Measurements from ENCODE around the gene PHF1.
A peak's percentile ranks its signal among the peaks of the same experiment; 100 is the strongest.

Gene PHF1

DNA sequence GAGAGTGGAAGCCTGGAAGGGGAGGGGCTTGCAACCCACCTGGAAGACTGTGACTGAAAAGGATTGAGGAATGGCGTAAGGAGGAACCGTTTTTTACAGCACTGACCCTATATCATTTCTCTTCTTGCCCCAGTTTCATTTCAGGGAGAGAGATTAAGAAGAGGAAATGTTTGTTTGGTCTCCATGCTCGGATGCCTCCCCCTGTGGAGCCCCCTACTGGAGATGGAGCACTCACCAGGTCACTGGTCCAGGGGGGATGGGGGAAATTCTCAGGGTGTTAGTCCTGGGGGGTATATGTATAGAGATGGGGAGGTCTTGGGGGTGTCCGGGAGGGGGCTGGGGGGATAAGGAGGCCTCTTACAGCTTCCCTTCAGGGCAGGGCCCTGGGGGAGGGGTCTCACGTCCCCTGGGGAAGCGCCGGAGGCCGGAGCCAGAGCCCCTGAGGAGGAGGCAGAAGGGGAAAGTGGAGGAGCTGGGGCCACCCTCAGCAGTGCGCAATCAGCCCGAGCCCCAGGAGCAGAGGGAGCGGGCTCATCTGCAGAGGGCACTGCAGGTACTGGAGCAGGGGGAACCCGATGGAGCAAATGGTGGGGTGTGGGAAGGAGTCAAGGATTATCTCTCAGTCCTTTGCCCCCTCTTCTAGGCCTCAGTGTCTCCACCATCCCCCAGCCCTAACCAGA, 3.9 kb downstream of the PHF1 start:
- H3K36me3 ChIP-seq (ENCODE audit: insufficient read depth, low read length), result peaks cover 40% of the 10 kb centered on the region
- H3K9me3 ChIP-seq (replicated peaks; ENCODE audit: low read length), result no peaks in the 10 kb centered on the region
- peak overlapping the region; percentile 92 for H3K4me2 ChIP-seq (ENCODE audit: low read length)
- H3K9ac ChIP-seq (ENCODE audit: low read depth, low read length), result no peak overlapping the region
- H3K4me1 ChIP-seq (ENCODE audit: control insufficient read depth, insufficient read depth, low read length), result peaks cover 34% of the 10 kb centered on the region
- no peak overlapping the region for H3K4me3 ChIP-seq (ENCODE audit: low read length)
- H3K27me3 ChIP-seq (ENCODE audit: control insufficient read depth, insufficient read depth, low read length), result no peaks in the 10 kb centered on the region

- H3K27me3 ChIP-seq (ENCODE audit: control insufficient read depth, insufficient read depth, low read length), result no peaks in the 10 kb centered on the region
- no peaks in the 10 kb centered on the region for H3K9me3 ChIP-seq (replicated peaks; ENCODE audit: low read length)
- peak overlapping the region; percentile 80 for H3K4me3 ChIP-seq (ENCODE audit: low read length)
- peak overlapping the region; percentile 87 for H3K9ac ChIP-seq (ENCODE audit: low read depth, low read length)
- peak overlapping the region; percentile 92 for H3K4me2 ChIP-seq (ENCODE audit: low read length)
- peaks cover 31% of the 10 kb centered on the region for H3K4me1 ChIP-seq (ENCODE audit: control insufficient read depth, insufficient read depth, low read length)
- peaks cover 40% of the 10 kb centered on the region for H3K36me3 ChIP-seq (ENCODE audit: insufficient read depth, low read length)
These were observed 5.0 kb downstream of the PHF1 start for GRCh38 chr6:33415831-33416230.

- Histone ChIP-seq H3K36me3 (ENCODE audit: insufficient read depth, low read length) (peaks cover 40% of the 10 kb centered on the region), H3K9ac (ENCODE audit: low read depth, low read length) (peak overlapping the region; percentile 87), H3K4me2 (ENCODE audit: low read length) (peak overlapping the region; percentile 92), H3K9me3 (replicated peaks; ENCODE audit: low read length) (no peaks in the 10 kb centered on the region), H3K27me3 (ENCODE audit: control insufficient read depth, insufficient read depth, low read length) (no peaks in the 10 kb centered on the region), H3K4me1 (ENCODE audit: control insufficient read depth, insufficient read depth, low read length) (peaks cover 27% of the 10 kb centered on the region), H3K4me3 (ENCODE audit: low read length) (peak overlapping the region; percentile 80)
These were observed 5.7 kb downstream of the PHF1 start for GRCh38 chr6:33416386-33417127.

DNA sequence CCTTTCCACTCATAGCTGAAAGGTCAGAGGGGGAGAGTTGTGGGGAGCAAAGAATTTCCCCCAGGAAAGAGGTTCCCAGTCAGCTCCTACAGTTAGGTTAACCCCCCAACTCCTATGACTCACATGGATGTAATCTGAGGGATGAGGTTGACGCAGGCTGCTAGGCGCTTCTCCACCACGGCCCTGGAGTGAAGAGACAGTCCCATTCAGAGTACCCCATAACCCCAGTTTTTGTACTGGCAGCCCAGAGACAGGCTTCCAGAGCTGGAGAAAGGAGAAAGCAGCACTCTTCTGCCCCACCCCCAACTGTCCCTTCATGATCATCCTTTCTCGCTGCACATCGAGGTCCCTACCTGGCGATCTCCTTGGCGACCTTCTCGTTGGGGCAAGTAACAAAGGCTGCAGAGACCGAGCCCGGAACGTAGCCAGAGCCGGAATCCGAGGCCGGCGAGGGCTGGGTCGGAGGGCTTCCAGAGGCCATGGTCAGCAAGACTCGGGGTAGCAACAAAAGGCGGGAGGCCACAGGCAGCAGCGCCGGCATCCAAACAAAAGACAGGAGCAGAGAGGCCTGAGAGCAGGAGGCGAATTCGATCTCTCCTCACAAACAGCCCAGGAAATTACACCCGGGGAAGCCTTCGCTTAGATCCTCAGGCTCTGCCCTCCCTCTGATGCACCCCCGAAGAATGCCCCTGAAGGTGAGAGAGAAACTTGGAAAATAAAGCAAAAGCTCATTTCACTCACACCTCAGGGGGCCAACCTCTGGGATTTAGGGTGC, 6.5 kb downstream of the PHF1 start:
- Histone ChIP-seq H3K4me2 (ENCODE audit: low read length) (peak overlapping the region; percentile 92), H3K27me3 (ENCODE audit: control insufficient read depth, insufficient read depth, low read length) (no peaks in the 10 kb centered on the region), H3K9me3 (replicated peaks; ENCODE audit: low read length) (no peaks in the 10 kb centered on the region), H3K36me3 (ENCODE audit: insufficient read depth, low read length) (peaks cover 38% of the 10 kb centered on the region), H3K4me1 (ENCODE audit: control insufficient read depth, insufficient read depth, low read length) (peaks cover 25% of the 10 kb centered on the region), H3K9ac (ENCODE audit: low read depth, low read length) (peak overlapping the region; percentile 87), H3K4me3 (ENCODE audit: low read length) (peak overlapping the region; percentile 80)

DNA sequence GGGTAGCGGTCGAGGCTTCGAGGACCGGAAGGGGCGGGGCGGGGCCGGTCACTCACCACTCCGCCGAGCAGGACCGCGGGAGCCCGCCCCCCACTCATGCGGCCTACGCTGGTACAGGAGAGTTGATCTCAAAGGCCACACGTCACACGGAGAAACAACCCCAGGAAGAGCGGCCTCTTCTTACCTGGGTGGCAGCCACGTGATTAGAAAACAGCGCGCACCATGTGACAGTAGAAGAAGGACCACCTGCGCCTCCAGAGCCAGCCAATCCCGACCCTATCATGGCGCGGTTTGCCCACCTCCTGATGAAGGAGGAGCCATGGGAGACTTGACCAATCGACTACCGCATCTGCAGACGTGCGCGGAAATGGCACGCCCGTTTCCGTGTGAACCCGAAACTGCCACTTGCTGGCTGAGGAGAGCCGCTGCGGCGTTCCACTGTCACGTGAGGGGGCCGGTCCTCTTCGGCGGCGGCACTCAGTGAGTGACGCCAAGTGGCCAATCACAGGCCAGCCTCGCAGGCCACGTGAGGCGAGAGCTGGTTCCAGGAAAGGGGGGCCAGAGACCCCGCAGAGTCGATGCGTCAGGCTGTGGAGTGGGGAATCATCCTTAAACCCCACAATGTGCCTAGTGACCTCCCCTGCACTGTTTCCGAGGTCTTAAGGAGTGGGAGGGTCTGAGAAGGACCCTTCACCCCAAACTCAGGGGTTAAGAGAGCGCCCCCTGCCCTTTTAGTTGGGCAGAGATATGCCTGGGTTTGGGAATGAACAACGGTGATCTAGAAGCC, 7.3 kb downstream of the PHF1 start, which contains the start of gene CUTA:
Gene CUTA, minus strand, starts transcription at position 205 of the 787 bp plus-strand sequence. Its CDS starts 107 bp downstream, at position 98.
- Histone ChIP-seq H3K9ac (ENCODE audit: low read depth, low read length) (peak within 1 kb of the TSS; percentile 87), H3K27me3 (ENCODE audit: control insufficient read depth, insufficient read depth, low read length) (no peaks in the 10 kb centered on the region), H3K4me1 (ENCODE audit: control insufficient read depth, insufficient read depth, low read length) (peaks cover 25% of the 10 kb centered on the region), H3K36me3 (ENCODE audit: insufficient read depth, low read length) (peaks cover 30% of the 10 kb centered on the region), H3K9me3 (replicated peaks; ENCODE audit: low read length) (no peaks in the 10 kb centered on the region), H3K4me3 (ENCODE audit: low read length) (peak within 1 kb of the TSS; percentile 80), H3K4me2 (ENCODE audit: low read length) (peak within 1 kb of the TSS; percentile 95)

DNA sequence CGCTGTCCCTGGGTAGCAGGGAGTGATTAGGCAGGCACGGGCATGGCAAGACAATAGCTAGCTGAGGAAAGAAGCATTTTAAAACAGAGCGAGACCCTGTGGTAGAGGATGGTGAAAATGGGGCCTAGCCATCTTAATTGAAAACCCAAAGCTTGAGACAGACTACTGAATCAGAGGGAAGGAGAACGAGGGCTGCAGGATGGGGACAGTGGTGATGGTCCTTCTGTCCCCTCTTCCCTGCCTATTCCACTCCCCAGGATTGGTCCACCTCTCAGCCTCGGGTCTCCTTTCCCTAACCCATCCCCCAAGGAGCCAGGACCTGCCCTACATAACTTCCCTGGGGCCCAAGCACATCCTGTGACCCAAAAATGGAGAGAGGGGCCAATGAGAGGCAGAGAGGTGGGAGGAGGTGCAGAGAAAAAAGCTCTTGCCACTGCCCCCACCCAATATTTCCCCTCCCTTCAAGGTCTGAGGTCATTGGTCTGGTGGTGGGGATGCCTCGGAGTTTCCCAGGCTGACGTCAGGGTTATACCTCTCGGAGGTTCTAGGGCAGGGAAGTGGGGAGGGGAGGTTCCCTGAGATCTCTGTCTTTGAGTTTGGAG, 8.0 kb downstream of the PHF1 start:
- Histone ChIP-seq H3K4me3 (ENCODE audit: low read length) (peak overlapping the region; percentile 67), H3K9me3 (replicated peaks; ENCODE audit: low read length) (no peaks in the 10 kb centered on the region), H3K4me1 (ENCODE audit: control insufficient read depth, insufficient read depth, low read length) (peaks cover 25% of the 10 kb centered on the region), H3K36me3 (ENCODE audit: insufficient read depth, low read length) (peaks cover 25% of the 10 kb centered on the region), H3K27me3 (ENCODE audit: control insufficient read depth, insufficient read depth, low read length) (no peaks in the 10 kb centered on the region), H3K9ac (ENCODE audit: low read depth, low read length) (peak overlapping the region; percentile 78), H3K4me2 (ENCODE audit: low read length) (peak overlapping the region; percentile 95)

- H3K4me2 ChIP-seq (ENCODE audit: low read length), result peak within 1 kb of the TSS; percentile 95
- H3K4me3 ChIP-seq (ENCODE audit: low read length), result peak within 1 kb of the TSS; percentile 39
- no peaks in the 10 kb centered on the region for H3K9me3 ChIP-seq (replicated peaks; ENCODE audit: low read length)
- peaks cover 16% of the 10 kb centered on the region for H3K36me3 ChIP-seq (ENCODE audit: insufficient read depth, low read length)
- no peaks in the 10 kb centered on the region for H3K27me3 ChIP-seq (ENCODE audit: control insufficient read depth, insufficient read depth, low read length)
- peaks cover 31% of the 10 kb centered on the region for H3K4me1 ChIP-seq (ENCODE audit: control insufficient read depth, insufficient read depth, low read length)
- H3K9ac ChIP-seq (ENCODE audit: low read depth, low read length), result peak within 1 kb of the TSS; percentile 78
These were observed 9.0 kb downstream of the PHF1 start, which contains the start of gene SYNGAP1 for GRCh38 chr6:33419580-33420490. Gene SYNGAP1, plus strand, starts transcription at chr6:33420065. Its CDS starts 200 bp downstream, at chr6:33420265.

DNA sequence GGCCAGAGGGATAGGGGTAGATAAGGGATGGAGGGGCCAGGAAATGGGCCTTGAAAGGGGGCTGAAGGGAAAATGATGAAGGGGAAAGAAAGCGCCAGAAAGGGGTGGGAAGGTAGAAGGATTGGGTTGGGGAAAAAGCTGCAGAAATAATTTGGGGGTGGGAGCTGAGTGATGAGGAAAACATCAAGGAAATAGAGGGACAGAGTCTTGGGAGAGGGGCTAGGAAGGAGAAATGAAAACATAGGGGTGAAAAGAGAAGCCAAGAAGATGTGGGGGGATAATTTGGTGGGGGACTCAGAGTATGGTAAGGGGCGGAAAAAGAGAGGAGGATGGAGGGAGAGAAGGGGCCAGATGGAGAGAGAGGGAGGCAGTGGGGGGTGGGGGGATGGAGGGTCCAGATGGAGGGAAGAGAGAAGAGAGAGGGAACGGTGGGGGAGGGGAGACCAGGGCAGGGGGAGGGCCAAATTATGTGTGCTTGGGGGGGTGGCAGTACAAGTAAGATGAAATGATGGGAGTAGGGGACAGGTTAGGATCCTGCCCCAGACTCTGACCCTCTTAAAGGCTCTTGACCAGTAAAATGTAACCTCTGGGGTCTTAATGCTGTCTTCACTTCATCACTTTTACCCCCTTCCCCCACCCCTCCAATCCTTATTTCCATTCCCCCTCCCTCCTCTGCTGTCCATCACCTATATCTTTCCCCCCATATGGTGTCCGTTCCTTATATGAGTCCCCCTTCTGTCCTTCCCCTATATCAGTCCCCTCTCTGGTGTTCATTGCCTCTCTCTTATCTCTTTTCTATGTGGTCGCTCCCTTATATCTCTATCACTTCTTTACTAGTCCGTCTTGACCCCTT, 9.9 kb downstream of the PHF1 start:
- Histone ChIP-seq H3K4me1 (ENCODE audit: control insufficient read depth, insufficient read depth, low read length) (peaks cover 29% of the 10 kb centered on the region), H3K4me3 (ENCODE audit: low read length) (no peak overlapping the region), H3K9me3 (replicated peaks; ENCODE audit: low read length) (no peaks in the 10 kb centered on the region), H3K36me3 (ENCODE audit: insufficient read depth, low read length) (peaks cover 7% of the 10 kb centered on the region), H3K9ac (ENCODE audit: low read depth, low read length) (no peak overlapping the region), H3K4me2 (ENCODE audit: low read length) (no peak overlapping the region), H3K27me3 (ENCODE audit: control insufficient read depth, insufficient read depth, low read length) (no peaks in the 10 kb centered on the region)

- Histone ChIP-seq H3K4me1 (ENCODE audit: control insufficient read depth, insufficient read depth, low read length) (peaks cover 23% of the 10 kb centered on the region), H3K4me2 (ENCODE audit: low read length) (no peak overlapping the region), H3K4me3 (ENCODE audit: low read length) (no peak overlapping the region), H3K27me3 (ENCODE audit: control insufficient read depth, insufficient read depth, low read length) (no peaks in the 10 kb centered on the region), H3K36me3 (ENCODE audit: insufficient read depth, low read length) (peaks cover 3% of the 10 kb centered on the region), H3K9me3 (replicated peaks; ENCODE audit: low read length) (no peaks in the 10 kb centered on the region), H3K9ac (ENCODE audit: low read depth, low read length) (no peak overlapping the region)
These were observed 10.5 kb downstream of the PHF1 start for GRCh38 chr6:33421344-33421643.

Data from skeletal muscle satellite cell (primary cell).